GM19240 (cell line): ENCODE measurements around the gene MAP3K9.
"Not testable (repeated sequence)": the region's sequence is repeated elsewhere in the genome, so short reads cannot be mapped to it uniquely, and the experiment has no call there.

ENCODE experiments used
- DNase-seq: peaks from one replicate; pipeline ENCODE4 v3.0.0; 2011; ENCODE audit warnings: low spot score; ENCODE audit not compliant: insufficient read length

The MAP3K9 gene

DNA sequence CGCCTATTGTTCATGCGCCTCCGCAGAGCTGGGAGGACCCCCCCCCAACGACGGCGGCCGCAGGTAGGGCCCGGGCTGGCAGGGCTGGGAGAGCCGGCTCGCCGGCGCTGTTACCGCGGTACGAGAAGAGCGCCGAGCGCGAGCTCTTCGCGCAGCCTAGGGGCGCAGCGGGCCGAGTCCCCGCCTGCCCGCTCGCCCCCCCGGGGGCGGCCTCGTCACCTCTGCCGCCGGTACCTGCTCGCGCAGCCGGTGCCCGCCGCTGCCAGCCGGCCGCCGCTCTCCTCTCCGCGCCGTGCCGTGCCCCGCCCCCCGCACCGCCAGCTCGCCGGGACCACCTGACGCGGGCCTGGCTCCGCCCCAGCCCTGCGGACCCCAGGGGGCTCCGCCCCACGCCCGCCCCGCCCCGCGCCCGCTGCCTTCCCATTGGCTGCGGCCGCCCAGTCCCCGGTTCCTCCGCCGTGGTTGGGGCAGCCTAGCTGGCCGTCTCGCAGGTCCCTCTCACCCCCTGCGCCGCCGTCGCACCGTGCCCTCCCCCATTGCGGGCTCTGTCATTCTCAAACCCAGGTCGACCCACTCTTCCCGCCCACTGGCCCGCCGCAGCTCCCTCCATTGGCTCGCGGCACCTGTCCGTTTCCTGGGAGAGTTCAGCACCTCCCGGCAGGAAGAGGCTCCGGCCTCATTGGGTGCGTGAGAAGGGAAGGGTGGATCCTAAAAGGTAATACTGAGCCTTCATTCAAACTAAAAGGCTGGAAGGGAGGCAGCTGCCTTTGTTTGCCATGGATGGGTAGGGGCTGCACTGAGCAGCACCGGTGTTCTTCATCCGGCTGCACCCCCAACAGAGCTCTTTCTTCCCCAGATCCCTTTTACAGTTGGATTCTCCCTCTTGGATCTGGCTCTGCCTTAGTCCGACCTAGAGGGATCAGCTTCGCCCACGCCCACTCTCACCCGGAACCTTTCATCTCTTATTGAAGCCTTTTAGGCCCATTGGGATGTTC is at the start of gene MAP3K9:
Gene MAP3K9, minus strand, starts transcription at position 289 of the 995 bp plus-strand sequence. CDS start 342 bp downstream, outside the sequence.
- DNase-seq: peak; percentile 71

DNA sequence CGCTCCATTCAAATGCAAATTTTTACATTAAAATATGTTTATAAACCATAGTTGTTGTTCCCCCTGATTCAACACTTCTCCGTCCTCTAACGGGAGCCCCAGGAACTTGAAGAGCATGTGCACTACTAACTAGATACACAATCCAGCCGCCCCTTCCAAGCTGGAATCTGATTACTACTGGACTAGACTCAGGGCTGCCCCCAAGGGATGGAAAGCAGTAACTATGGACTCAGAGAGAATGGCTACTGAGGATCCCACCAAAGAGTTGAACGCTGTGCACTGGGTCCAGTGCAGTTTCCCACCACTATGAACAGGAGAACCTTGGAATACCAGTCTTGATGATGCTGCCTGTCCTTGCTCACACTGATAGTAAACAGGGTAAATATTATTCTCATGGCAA is 49.3 kb upstream of the MAP3K9 start:
- no peak for DNase-seq

DNA sequence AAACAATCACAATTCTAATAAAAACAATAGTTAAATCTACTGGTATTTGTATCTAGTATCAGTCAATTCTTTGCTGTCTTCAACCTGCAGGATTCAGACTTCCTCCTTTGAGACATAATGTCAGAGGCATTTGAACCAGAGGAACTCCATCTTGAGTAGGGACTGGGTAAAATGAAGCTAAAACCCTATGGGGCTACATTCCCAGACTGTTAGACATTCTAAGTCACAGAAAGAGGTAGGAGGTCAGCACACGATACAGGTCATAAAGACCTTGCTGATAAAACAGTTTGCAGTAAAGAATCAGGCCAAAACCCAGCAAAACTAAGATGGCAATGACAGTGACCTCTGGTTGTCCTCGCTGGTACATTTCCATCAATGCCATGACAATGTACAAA is 48.2 kb upstream of the MAP3K9 start:
- DNase-seq: no peak

DNA sequence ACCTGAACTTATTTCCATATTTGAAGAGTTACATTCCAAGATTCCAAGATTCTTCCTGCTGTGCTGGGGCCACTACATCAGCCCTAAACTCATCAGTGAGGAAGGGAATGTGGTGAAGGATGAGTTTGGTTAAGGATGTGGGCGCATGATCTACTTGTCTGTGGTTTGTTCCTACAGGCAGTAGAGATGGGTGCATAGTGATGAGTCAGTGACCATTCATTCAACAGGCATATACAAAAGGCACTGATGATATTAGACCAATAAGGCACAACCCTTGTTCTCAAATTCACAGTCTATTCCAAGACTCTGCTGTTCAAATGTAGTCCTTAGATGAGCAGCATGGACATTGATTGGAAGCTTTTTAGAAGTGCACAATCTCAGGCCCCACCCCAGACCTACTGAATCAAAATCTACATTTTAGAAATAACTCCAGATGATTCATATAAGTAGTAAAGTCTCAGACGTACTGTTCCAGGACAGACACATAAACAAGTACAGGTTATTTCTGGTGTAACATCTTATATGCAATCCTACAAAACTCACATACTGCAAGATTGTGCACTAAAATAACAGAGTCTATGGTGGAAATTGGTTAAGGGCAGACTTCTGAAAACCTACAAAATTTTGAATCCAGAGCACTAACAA is 47.7 kb upstream of the MAP3K9 start:
- DNase-seq: no peak

DNA sequence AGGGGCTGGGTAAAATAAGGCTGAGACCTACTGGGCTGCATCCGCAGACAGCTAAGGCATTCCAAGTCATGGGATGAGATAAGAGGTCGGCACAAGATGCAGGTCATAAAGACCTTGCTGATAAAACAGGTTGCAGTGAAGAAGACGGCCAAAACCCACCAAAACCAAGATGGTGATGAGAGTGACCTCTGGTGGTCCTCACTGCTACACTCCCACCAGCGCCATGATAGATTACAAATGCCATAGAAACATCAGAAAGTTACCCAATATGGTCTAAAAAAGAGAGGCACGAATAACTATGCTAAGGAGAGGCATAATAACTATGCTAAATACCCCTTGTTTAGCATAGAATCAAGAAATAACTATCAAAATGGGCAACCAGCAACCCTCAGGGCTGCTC is 46.2 kb upstream of the MAP3K9 start:
- DNase-seq: no peak

DNA sequence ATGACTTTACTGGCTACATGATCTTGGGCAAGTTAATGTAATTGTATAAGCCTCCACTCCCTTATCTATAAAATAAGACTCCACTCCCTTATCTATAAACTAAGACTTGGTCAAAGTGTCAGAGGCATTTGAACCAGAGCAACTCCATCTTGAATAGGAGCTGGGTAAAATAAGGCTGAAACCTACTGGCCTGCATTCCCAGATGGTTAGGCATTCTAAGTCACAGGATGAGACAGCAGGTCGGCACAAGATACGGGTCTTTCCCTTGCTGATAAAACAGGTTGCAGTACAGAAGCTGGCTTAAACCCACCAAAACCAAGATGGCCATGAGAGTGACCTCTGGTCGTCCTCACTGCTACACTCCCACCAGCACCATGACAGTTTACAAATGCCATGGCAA is 44.3 kb upstream of the MAP3K9 start:
- DNase-seq: not testable (repeated sequence)

DNA sequence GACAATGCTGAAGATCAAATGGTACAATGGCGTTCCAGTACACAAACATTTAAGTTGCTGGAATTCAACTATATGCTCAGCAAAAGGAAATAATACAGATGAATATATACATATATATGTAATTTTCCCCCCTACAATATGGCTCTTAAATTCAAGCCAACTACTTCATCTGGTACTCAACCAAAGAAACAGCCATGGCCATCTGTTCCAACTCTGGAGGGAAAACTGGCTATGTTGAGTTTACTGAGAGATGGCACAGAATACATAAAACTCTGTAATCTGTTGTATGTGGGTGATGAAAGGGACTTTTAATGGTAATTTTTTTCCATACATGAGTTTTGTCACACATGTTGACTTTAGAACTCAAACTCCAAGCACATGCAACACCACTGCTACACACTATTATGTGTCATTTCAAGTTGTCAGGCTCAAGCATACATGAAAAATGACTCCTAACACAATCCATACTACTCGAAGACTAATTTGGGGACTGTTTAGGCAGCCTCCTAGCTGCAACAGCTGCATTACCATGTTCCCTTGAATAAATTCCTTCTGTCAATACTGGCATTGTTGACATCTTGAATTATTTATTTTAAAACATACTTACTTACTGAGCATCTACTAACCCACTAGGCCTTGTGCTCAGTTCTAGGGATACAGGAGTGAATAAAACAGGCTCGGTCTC is 38.2 kb upstream of the MAP3K9 start:
- no peak for DNase-seq

DNA sequence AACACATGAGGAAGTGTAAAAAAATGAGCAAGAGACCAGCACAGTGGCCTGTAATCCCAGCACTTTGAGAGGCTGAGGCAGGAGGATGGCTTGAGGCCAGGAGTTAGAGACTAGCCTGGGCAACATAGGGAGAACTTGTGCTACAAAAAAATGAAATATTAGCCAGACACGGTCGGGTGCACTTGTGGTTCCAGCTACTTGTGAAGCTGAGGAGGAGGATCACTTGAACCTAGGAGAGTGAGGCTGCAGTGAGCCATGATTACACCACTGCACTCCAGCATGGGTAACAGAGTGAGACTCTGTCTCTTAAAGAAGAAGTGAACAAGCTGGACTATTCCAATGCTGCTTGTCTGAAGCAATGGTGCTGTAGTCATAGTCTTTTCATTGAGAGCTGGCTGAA is 36.3 kb upstream of the MAP3K9 start:
- DNase-seq: no peak

DNA sequence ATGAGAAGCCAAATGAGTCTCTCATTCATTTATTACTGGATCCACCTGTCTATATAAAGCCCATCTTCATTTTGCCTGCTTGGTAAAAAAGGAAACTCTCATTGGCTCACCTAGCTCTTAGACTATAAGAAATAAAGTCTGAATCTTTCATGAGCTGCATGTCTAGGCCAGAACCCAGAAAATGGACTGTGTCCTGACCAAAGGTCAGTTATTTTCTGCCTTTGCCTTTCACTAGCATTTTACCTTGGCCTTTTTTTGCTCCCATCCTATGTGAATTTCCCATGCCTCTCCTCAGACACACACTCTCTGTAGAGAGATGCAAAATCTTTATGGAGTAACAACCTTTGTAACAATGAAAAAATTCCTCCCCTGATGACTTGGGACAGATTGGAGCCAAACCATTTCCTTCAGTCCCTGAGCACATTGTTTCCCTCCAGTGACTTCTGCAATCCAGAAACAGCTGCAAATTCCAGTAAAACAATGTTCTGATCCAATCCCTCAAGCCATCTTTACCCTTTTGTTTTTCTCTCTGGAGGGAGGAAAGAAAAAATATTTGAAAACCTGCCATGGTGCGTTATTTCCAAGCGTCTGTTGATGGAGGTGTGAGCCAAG is 33.6 kb upstream of the MAP3K9 start:
- no peak for DNase-seq

DNA sequence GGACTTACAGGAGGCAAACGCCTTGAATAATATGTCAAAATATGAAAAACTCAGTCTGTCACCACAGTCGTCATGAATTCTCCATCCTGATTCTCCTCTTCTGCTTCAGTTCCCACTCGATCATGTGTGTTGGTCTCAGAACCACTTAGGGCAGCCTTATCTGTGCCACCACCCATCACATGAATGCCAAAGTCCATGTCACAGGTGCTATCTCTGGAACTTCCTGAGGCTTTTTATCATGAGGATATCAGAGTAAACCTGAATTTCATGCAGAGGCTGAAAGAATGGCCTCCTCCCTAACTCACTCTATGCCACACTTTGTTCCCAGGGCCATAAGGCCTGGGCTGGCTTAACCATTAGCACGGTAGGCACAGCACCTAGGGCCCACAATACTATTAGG is 28.8 kb upstream of the MAP3K9 start:
- no peak for DNase-seq

DNA sequence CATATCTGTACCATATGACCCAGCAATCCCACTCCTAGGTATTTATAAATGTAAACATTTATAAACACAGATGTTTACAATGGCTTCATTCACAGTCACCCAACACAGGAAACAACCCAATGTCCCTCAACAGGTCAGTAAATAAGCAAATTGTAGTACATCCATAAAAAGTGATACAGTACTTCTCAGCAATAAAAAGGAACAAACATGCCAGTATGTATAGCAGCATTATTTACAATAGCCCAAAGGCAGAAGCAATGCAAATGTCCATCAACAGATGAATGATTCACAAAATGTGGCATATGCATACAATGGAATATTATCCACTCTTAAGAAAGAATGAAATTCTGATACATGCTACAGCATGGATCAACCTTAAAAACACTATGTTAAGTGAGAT is 27.6 kb upstream of the MAP3K9 start:
- DNase-seq: no peak

DNA sequence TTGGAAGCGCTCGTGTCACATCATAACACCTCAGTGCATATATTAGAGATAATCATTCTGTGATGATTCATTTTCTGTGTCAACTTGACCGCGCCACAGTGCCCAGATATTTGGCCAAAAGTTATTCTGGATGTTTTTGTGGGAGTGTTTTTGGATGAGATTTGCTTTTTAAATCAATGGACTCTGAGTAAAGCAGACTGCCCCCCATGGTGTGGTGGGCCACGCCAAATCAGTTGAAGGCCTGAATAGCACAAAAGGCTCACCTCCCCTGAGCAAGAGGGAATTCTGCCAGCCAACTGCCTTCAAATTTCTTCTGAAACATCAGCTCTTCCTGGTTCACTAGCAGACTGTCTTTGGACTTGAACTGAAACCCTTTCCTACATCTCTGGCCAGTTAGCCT is 24.6 kb upstream of the MAP3K9 start:
- no peak for DNase-seq

DNA sequence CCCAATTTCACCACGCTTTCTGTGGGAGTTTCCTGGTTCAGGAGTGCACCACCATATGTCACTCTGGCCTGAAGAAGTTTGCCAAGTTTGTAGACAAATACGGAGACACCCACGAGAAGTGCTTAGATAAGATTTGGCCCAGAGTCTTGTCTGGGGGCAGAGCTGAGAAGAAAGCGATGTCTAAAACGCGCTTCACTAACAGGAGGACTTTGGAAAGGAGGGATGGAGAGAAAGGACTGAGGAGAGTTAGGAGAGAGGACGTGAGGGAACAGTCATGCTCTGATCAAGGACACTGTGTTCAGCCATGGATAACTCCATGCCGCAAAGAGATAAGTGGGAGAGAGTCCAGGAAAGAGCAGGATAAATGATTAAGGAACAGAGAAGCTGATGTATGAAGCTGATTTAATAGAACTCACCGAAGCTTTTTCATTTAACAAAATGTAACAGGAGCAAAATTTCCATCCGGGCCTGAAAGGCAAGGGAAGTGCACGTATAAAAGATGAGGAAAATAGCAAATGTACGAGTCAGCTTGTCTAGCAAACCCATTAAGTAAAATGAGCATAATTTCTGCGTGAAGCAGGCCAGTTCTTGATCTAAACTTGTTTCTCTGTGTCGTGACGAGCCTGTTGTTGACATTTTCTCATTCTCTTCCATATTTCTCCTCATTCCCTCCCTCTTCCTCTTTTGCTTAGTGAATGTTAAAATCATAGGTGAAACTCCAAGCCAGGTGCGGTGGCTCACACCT is 23.4 kb upstream of the MAP3K9 start:
- no peak for DNase-seq

DNA sequence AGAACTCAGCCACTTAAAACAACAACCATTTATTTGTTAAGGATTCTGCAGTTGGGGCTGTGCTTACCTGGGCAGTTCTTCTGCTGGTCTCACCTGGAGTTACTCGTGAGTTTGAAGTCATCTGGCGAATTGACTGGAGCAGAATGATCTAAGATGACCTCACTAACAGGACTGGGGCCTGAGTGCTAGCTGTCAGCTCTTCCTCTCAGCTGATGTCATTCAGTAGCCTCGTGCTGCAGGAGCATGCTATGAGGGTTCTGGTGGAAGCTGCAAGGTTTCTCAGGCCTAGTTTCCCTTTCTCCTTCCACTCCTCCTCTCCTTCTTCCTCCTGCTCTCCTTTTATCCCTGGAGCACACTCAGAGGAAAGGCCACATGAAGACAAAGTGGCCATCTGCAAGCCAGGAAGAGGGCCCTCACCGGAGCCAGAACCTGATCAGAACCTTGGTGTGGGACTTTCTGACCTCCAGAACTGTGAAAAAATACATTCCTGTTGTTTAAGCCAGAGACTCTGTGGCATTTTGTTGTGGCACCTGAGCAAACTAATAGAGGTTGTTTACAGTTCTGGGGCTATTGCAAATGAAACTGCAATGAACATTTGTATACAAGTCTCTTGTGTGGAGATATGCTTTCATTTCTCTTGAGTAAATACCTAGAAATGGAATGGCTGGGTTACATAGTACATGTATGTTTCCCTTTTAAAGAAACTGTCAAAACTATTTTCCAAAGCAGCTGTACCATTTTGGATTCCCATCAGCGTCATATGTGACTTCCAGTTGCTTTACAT is 21.9 kb upstream of the MAP3K9 start:
- no peak for DNase-seq

DNA sequence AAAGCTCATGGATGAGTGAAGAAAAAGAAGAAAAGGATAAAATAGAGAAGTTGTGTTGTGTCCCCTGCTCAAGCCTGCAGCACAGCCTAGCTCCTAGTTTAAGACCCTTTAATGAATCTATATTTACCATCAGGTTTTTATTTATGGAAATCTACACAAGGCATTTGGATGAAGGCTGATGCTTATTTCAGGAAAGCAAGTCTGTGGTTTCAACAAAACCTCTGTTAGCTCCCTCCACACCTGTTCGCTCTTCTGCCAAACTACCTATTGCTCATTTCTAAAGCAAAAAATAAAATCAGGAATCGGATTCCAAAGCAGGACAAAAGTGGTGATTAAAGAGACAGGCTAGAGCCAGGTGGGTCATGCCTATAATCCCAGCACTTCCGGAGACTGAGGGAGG is 18.9 kb upstream of the MAP3K9 start:
- DNase-seq: no peak

DNA sequence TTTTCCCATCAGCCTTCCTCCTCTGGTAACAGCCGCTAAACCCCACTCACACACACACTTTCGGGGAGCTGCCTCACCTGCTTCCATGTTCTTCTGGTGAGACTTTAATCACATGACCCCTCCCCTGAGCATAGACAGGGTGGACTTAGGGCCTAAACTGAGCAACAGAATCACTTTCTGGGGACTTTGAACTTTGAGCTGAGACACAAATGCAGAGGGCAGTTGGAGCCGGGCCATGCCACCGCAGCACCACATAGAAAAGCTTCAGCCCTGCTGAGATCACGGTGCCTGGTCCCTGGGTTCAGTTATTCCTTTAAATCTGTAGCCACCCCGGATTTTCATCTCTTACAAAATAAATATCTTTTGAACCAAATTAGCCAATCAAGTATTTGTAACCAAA is 18.4 kb upstream of the MAP3K9 start:
- no peak for DNase-seq

DNA sequence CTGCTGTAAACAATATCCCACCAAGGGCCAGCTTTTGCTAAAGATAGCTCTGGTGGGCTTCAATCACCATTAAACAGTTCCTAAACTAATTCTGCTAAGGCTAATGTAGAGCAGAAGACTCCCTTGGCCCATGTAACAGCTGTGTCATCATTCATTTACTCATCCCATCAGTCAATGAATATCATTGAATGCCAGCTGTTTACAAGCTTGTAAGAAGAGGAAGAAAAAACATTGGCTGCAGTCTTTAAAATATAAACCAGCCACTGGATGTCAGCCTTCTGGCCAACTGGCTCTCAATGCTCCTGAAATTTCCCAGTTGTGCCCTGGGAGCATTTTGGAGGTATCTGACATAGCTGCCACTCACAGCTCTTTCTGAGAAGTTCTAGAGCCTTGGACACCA is 18.0 kb upstream of the MAP3K9 start:
- no peak for DNase-seq

DNA sequence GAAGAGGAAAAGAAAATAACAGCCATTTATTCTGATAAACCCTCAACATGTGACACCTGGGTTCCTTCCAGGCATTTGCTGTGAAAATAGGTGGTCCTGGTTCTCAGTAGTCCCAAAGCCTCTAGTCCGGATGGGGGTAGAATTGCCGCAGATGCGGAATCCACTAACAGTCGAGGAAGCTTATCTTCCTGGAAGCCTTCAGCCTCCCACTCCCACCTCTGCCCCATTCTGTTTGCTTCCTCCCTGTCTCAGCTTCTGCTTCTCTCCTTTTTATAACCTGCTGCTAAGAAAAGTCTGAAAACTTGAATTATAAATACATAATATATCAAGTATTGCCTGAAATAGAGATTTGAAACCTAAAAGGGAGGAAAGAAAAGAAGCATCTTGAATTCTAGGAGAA is 14.0 kb upstream of the MAP3K9 start:
- DNase-seq: no peak

DNA sequence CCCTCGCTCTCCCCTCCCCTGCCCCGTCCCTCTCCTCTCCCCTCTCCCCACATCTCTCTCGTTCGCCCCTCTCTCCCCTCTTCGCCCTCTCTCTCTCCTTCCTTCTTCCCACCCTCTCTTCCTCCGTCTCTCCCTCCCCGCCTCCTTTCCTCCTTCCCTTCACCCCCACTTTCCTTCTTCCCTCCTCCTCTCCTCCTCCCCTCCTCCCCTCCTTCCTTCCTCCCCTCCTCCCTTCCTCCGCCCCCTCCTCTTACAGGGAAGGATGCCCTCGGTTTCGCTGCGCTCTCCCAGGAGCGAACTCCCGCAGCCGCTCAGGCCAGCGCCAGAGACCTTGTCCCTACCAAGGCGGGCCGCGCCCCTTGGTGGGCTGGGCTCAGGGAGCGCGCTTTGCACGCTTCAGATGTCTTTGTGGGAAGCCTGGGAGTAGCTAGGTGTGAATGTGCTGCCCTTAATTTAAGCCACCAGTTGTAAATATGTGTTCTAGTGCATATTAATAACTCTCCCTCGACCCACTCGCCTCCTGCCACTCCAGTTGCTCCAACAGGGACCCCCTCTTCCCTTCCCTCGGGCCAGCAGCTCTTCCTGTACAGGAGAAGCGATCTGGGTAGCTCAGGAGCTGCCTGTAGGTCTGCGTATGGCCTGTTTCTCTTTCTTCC is 13.3 kb upstream of the MAP3K9 start:
- DNase-seq: no peak
